GM12865 (cell line): ENCODE measurements around the gene CLDN22.
A peak's percentile ranks its signal among the peaks of the same experiment; 100 is the strongest.

ENCODE experiments used
- DNase-seq: peaks from one replicate; pipeline ENCODE4 v3.0.0; 2010; ENCODE audit warnings: low read depth
- H3K4me3 ChIP-seq: 2 replicates; pipeline ENCODE4 v1.5.1; 2011; ENCODE audit warnings: mild to moderate bottlenecking, low read depth, low read length, control low read depth
- TF ChIP-seq, protein P1 (sequence below): IDR thresholded peaks from 2 replicates; pipeline ENCODE4 v1.5.1; 2011; ENCODE audit warnings: low read length, control low read depth, low read depth, inconsistent platforms; ENCODE audit not compliant: insufficient read depth; ENCODE audit errors: missing control alignments

CLDN22 gene

DNA sequence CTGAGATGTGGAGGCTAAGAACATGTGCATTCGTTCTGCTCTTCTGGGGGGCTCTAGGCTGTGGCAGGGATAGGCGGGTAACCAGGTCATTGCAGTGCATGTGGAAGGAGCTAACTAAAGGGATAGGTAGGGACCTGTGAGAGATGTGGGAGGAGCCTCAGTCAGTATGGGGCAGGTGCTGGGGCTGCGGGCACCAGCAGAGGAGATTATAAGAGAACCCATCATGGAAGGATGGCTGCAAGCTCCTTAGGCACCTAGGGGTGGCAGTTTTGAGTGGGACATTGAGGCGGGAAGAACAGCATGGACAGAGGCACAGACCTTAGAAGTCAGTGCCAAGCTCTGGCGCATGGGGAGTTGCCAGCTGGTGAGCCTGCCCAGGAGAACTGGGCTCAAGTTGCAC is 7.2 kb downstream of the CLDN22 start:
- TF ChIP-seq, protein P1, sequence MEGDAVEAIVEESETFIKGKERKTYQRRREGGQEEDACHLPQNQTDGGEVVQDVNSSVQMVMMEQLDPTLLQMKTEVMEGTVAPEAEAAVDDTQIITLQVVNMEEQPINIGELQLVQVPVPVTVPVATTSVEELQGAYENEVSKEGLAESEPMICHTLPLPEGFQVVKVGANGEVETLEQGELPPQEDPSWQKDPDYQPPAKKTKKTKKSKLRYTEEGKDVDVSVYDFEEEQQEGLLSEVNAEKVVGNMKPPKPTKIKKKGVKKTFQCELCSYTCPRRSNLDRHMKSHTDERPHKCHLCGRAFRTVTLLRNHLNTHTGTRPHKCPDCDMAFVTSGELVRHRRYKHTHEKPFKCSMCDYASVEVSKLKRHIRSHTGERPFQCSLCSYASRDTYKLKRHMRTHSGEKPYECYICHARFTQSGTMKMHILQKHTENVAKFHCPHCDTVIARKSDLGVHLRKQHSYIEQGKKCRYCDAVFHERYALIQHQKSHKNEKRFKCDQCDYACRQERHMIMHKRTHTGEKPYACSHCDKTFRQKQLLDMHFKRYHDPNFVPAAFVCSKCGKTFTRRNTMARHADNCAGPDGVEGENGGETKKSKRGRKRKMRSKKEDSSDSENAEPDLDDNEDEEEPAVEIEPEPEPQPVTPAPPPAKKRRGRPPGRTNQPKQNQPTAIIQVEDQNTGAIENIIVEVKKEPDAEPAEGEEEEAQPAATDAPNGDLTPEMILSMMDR, result no peak
- no peak overlapping the region for H3K4me3 ChIP-seq
- no peak for DNase-seq

GRCh38 chr4:183306811-183307210 is 13.3 kb downstream of the CLDN22 start:
- DNase-seq, result no peak
- H3K4me3 ChIP-seq, result no peak overlapping the region
- TF ChIP-seq, protein P1, result no peak

GRCh38 chr4:183304538-183304937 is 15.5 kb downstream of the CLDN22 start:
- no peak overlapping the region for H3K4me3 ChIP-seq
- DNase-seq, result no peak
- TF ChIP-seq, protein P1, result no peak

DNA sequence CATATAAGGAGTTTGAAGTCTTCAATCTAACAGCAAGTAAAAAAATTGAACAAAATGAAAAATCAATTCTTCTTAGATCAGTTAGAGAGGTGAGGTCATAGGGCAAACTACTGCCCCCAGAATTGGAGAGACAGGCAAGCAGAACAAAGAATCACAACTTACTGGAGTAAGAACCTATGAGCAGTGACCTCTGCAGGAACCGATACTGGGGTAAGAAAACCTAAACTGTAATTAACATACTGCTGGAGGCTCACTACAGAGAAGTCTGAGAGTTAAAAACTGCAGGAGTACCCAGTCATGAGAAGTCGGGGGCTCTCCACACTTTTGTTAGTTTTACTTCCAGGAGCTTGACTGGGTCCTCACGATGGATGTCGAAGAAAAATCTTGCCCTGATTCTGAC is 16.0 kb downstream of the CLDN22 start:
- no peak overlapping the region for H3K4me3 ChIP-seq
- DNase-seq, result peak; percentile 40
- TF ChIP-seq, protein P1, result no peak

DNA sequence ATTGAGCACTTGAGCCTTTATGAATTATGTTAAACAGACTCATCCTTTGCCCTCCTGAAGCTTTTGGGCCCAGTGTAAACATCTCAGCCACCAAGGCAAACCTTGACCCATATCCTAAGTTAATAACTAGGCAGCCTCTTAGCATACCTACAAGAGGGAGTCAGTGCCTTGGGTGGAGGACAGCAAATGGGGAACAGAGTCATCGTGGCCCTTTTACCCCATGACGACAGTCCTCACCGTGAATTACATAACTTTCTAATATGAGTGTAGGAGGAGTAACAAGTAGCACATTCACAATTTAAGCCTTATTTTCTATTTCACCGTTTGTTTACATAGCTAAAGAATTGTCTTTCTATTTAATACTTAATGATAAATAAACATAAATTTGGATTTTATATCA is 16.8 kb downstream of the CLDN22 start:
- TF ChIP-seq, protein P1, result no peak
- no peak overlapping the region for H3K4me3 ChIP-seq
- DNase-seq, result no peak

- no peak for DNase-seq
- no peak overlapping the region for H3K4me3 ChIP-seq
- TF ChIP-seq, protein P1, result no peak
Observed at GRCh38 chr4:183300655-183301054, 19.4 kb downstream of the CLDN22 start.

DNA sequence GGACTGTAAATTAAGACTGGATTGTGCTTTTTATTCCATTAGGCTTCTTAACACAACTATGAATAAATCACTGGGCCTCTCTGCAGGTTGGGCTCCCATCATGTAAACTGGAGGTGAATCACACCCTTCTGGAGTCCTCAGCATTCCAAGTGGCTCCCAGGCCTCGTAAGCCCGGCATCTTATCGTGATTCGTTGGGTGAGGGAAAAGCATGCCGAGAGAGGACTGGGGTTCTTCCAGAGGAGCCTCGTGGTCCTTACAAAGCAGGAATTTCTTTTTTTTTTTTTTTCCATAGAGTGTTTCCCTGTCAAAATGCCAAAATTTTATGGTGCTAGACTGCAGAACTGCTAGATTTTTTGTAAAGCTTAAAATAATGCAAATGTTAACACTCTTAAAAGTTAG is 20.0 kb downstream of the CLDN22 start:
- no peak overlapping the region for H3K4me3 ChIP-seq
- no peak for DNase-seq
- TF ChIP-seq, protein P1, result no peak
